ENCODE results near the gene SHH.

DNA sequence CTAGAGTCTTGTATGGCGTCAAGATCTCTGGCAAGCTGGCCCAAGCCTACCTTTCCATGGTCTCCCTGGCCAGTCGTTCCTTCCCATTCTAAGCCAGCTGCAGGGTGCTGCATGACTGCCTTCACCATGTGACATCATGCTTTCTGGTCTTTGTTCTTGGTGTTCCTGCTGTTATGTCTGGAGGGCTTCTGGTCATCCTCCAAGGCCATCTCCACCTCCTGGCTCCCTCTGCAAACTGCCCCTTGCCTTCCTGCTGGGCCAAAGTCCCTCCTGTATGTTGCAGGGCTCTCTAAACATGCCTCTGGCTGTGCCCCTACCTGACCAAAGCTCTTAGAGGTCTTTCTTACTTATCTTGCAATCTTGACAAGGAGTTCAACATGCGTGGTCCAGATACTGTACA is 44.4 kb upstream of the SHH start:
- TF ChIP-seq EP300 (IDR thresholded peaks at IDR 0.05) = no peak
- TF ChIP-seq, protein P1, sequence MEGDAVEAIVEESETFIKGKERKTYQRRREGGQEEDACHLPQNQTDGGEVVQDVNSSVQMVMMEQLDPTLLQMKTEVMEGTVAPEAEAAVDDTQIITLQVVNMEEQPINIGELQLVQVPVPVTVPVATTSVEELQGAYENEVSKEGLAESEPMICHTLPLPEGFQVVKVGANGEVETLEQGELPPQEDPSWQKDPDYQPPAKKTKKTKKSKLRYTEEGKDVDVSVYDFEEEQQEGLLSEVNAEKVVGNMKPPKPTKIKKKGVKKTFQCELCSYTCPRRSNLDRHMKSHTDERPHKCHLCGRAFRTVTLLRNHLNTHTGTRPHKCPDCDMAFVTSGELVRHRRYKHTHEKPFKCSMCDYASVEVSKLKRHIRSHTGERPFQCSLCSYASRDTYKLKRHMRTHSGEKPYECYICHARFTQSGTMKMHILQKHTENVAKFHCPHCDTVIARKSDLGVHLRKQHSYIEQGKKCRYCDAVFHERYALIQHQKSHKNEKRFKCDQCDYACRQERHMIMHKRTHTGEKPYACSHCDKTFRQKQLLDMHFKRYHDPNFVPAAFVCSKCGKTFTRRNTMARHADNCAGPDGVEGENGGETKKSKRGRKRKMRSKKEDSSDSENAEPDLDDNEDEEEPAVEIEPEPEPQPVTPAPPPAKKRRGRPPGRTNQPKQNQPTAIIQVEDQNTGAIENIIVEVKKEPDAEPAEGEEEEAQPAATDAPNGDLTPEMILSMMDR (IDR thresholded peaks at IDR 0.05) = no peak
